Tibial artery (tissue), 4 donors: ENCODE measurements around the gene NKX1-2.

Source experiments
- DNase-seq, 2 donors: peaks; one replicate each; pipeline ENCODE4 v3.0.0-alpha.2; 2019
- H3K27ac ChIP-seq, 2 donors: fragments of 200-600 bp; sonication (generic) in 1 of 2; 1 replicate in 1 of 2; 2 replicates in 1 of 2; pipeline ENCODE4 v1.5.1; 2018 to 2019; ENCODE audit warnings: mild to moderate bottlenecking in 1 of 2
- H3K27me3 ChIP-seq, 2 donors: fragments of 200-600 bp; sonication (generic) in 1 of 2; one replicate each; pipeline versions ENCODE4 v1.5.1 to v1.6.0; 2016 to 2019
- H3K36me3 ChIP-seq, 3 donors: fragments of 200-600 bp; sonication (generic) in 2 of 3; one replicate each; pipeline ENCODE4 v1.5.1; 2016 to 2019; ENCODE audit warnings: mild to moderate bottlenecking in 2 of 3
- H3K4me1 ChIP-seq, 4 donors: fragments of 200-600 bp; sonication (generic) in 2 of 4; 1 replicate in 3 of 4; 2 replicates in 1 of 4; pipeline ENCODE4 v1.5.1; 2016 to 2019
- H3K4me3 ChIP-seq, 2 donors: fragments of 200-600 bp; sonication (generic) in 1 of 2; 1 replicate in 1 of 2; 2 replicates in 1 of 2; pipeline ENCODE4 v1.5.1; 2018 to 2019; ENCODE audit warnings: mild to moderate bottlenecking in 2 of 2
- H3K9me3 ChIP-seq, 3 donors: fragments of 200-600 bp; sonication (generic) in 1 of 3; one replicate each; pipeline ENCODE4 v1.5.1; 2016 to 2019
- CTCF ChIP-seq, 2 experiments: fragments of 200-600 bp in 1 of 2; fragments of 450-650 bp in 1 of 2; IDR thresholded peaks; one replicate each; pipeline ENCODE4 v1.5.1; 2017 to 2019; ENCODE audit warnings: antibody characterized with exemption in 2 of 2, mild to moderate bottlenecking in 1 of 2, moderate library complexity in 1 of 2
- intact Hi-C: fragments of 100-400 bp; cut with DNase I; formaldehyde crosslinking; loops from one replicate; pipeline ENCODE4 v1.15.0; 2023; ENCODE audit warnings: low total_unique reads

The NKX1-2 gene

GRCh38 chr10:124491105-124491504 is 41.3 kb upstream of the NKX1-2 start:
- TF ChIP-seq CTCF (IDR thresholded peaks at IDR 0.05) = no peak
- no peaks in the 10 kb centered on the region for H3K9me3 ChIP-seq

GRCh38 chr10:124486635-124487034 is 36.8 kb upstream of the NKX1-2 start:
- intact Hi-C loops = no loop called here
- TF ChIP-seq CTCF (IDR thresholded peaks at IDR 0.05) = no peak

More at GRCh38 chr10:124491105-124491504, 41.3 kb upstream of the NKX1-2 start:
- Histone ChIP-seq H3K4me3 (no peak overlapping the region), H3K36me3 (peaks cover 0 to 21% (median 3%) of the 10 kb centered on the region in 3 donors), H3K4me1 (no peaks in the 10 kb centered on the region), H3K27ac (no peak overlapping the region), H3K27me3 (no peaks in the 10 kb centered on the region)
- intact Hi-C loops = no loop called here
- DNase-seq = no peak

GRCh38 chr10:124484661-124485060 is 34.8 kb upstream of the NKX1-2 start:
- Histone ChIP-seq H3K9me3 (no peaks in the 10 kb centered on the region), H3K4me3 (no peak overlapping the region), H3K4me1 (no peaks in the 10 kb centered on the region), H3K36me3 (peaks cover 0 to 7% (median 0%) of the 10 kb centered on the region in 3 donors), H3K27me3 (no peaks in the 10 kb centered on the region), H3K27ac (no peak overlapping the region)
- no peak for DNase-seq
- intact Hi-C loops = no loop called here
- no peak for TF ChIP-seq CTCF (IDR thresholded peaks at IDR 0.05)

More at GRCh38 chr10:124486635-124487034, 36.8 kb upstream of the NKX1-2 start:
- Histone ChIP-seq H3K4me1 (no peaks in the 10 kb centered on the region), H3K36me3 (peaks cover 0 to 21% (median 3%) of the 10 kb centered on the region in 3 donors), H3K27me3 (no peaks in the 10 kb centered on the region), H3K9me3 (no peaks in the 10 kb centered on the region), H3K4me3 (no peak overlapping the region), H3K27ac (no peak overlapping the region)
- no peak for DNase-seq

GRCh38 chr10:124484031-124484430 is 34.2 kb upstream of the NKX1-2 start:
- intact Hi-C loops = no loop called here
- no peak for DNase-seq

GRCh38 chr10:124482876-124483275 is 33.0 kb upstream of the NKX1-2 start:
- TF ChIP-seq CTCF (IDR thresholded peaks at IDR 0.05) = no peak
- no peaks in the 10 kb centered on the region for H3K4me1 ChIP-seq
- no peak overlapping the region for H3K4me3 ChIP-seq
- intact Hi-C loops = no loop called here
- no peaks in the 10 kb centered on the region for H3K36me3 ChIP-seq
- H3K9me3 ChIP-seq = no peaks in the 10 kb centered on the region
- H3K27me3 ChIP-seq = no peaks in the 10 kb centered on the region
- DNase-seq = no peak
- H3K27ac ChIP-seq = no peak overlapping the region

More at GRCh38 chr10:124484031-124484430, 34.2 kb upstream of the NKX1-2 start:
- H3K4me1 ChIP-seq = no peaks in the 10 kb centered on the region
- H3K27me3 ChIP-seq = no peaks in the 10 kb centered on the region
- H3K27ac ChIP-seq = no peak overlapping the region
- H3K36me3 ChIP-seq = peaks cover 0 to 7% (median 0%) of the 10 kb centered on the region in 3 donors
- no peak overlapping the region for H3K4me3 ChIP-seq
- no peak for TF ChIP-seq CTCF (IDR thresholded peaks at IDR 0.05)
- H3K9me3 ChIP-seq = no peaks in the 10 kb centered on the region
